A549 (cell line): ENCODE data around the gene ZNF850.

Experiments
- CEBPB ChIP-seq, 2 experiments: fragments of >200 bp in 1 of 2; sonication (Bioruptor Twin) in 1 of 2; formaldehyde crosslinking in 1 of 2; IDR thresholded peaks; 2 replicates each; pipeline ENCODE4 v1.6.1; 2012 to 2016
- ELK1 ChIP-seq: fragments of 150-350 bp; IDR thresholded peaks from 2 replicates; pipeline ENCODE4 v1.6.1; 2014; ENCODE audit warnings: low read depth, mild to moderate bottlenecking, low read length
- EP300 ChIP-seq, 2 experiments: fragments of >200 bp; sonication (Bioruptor Twin); formaldehyde crosslinking; IDR thresholded peaks; 2 replicates in 1 of 2; 3 replicates in 1 of 2; pipeline ENCODE4 v1.6.1; 2016 to 2017
- MAFK ChIP-seq: fragments of 450-650 bp; IDR thresholded peaks from 2 replicates; pipeline ENCODE4 v1.6.1; 2014; ENCODE audit not compliant: partially characterized antibody
- NFE2L2 ChIP-seq: fragments of 150-350 bp; conservative IDR thresholded peaks from 2 replicates; pipeline ENCODE4 v1.6.1; 2014; ENCODE audit warnings: low read length
- NR3C1 ChIP-seq: fragments of >200 bp; sonication (Bioruptor Twin); formaldehyde crosslinking; IDR thresholded peaks from 3 replicates; pipeline ENCODE4 v1.6.1; 2017
- POLR2A ChIP-seq: IDR thresholded peaks from 2 replicates; pipeline ENCODE4 v1.6.1; 2012; ENCODE audit warnings: mild to moderate bottlenecking, low read length
- REST ChIP-seq: fragments of 200-600 bp; sonication (generic); IDR thresholded peaks from 2 replicates; pipeline ENCODE4 v1.6.1; 2016; ENCODE audit warnings: antibody characterized with exemption, mild to moderate bottlenecking, moderate library complexity
- RFX5 ChIP-seq: fragments of 450-650 bp; IDR thresholded peaks from 2 replicates; pipeline ENCODE4 v1.7.1; 2014; ENCODE audit warnings: antibody characterized with exemption, mild to moderate bottlenecking, moderate library complexity
- TF ChIP-seq, protein P1 (sequence below): fragments of >200 bp; sonication (Bioruptor Twin); formaldehyde crosslinking; IDR thresholded peaks from 3 replicates; pipeline ENCODE4 v1.5.1; 2016
- TF ChIP-seq, protein P2 (sequence below): IDR thresholded peaks from 2 replicates; pipeline ENCODE4 v1.6.1; 2012

GRCh38 chr19:36688058-36688457, 84.5 kb downstream of the ZNF850 start:
- TF ChIP-seq CEBPB (IDR thresholded peaks at IDR 0.05) = no peak
- no peak for TF ChIP-seq RFX5
- no peak for TF ChIP-seq NR3C1
- TF ChIP-seq POLR2A = no peak
- TF ChIP-seq REST = no peak
- TF ChIP-seq NFE2L2 = no peak
- TF ChIP-seq, protein P1, sequence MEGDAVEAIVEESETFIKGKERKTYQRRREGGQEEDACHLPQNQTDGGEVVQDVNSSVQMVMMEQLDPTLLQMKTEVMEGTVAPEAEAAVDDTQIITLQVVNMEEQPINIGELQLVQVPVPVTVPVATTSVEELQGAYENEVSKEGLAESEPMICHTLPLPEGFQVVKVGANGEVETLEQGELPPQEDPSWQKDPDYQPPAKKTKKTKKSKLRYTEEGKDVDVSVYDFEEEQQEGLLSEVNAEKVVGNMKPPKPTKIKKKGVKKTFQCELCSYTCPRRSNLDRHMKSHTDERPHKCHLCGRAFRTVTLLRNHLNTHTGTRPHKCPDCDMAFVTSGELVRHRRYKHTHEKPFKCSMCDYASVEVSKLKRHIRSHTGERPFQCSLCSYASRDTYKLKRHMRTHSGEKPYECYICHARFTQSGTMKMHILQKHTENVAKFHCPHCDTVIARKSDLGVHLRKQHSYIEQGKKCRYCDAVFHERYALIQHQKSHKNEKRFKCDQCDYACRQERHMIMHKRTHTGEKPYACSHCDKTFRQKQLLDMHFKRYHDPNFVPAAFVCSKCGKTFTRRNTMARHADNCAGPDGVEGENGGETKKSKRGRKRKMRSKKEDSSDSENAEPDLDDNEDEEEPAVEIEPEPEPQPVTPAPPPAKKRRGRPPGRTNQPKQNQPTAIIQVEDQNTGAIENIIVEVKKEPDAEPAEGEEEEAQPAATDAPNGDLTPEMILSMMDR = no peak
- no peak for TF ChIP-seq ELK1
- TF ChIP-seq MAFK = no peak
- TF ChIP-seq, protein P2, sequence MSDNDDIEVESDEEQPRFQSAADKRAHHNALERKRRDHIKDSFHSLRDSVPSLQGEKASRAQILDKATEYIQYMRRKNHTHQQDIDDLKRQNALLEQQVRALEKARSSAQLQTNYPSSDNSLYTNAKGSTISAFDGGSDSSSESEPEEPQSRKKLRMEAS = no peak
- TF ChIP-seq EP300 (IDR thresholded peaks at IDR 0.05) = no peak
